GOT3 (cell line): ENCODE measurements around the gene MAPKAPK5.
"Not testable (repeated sequence)": the region's sequence is repeated elsewhere in the genome, so short reads cannot be mapped to it uniquely, and the experiment has no call there.

Source experiments
- DNase-seq: peaks from one replicate; lab custom pipeline; 2025; ENCODE audit warnings: mixed read lengths; lab: John Stamatoyannopoulos, UW

MAPKAPK5 gene

DNA sequence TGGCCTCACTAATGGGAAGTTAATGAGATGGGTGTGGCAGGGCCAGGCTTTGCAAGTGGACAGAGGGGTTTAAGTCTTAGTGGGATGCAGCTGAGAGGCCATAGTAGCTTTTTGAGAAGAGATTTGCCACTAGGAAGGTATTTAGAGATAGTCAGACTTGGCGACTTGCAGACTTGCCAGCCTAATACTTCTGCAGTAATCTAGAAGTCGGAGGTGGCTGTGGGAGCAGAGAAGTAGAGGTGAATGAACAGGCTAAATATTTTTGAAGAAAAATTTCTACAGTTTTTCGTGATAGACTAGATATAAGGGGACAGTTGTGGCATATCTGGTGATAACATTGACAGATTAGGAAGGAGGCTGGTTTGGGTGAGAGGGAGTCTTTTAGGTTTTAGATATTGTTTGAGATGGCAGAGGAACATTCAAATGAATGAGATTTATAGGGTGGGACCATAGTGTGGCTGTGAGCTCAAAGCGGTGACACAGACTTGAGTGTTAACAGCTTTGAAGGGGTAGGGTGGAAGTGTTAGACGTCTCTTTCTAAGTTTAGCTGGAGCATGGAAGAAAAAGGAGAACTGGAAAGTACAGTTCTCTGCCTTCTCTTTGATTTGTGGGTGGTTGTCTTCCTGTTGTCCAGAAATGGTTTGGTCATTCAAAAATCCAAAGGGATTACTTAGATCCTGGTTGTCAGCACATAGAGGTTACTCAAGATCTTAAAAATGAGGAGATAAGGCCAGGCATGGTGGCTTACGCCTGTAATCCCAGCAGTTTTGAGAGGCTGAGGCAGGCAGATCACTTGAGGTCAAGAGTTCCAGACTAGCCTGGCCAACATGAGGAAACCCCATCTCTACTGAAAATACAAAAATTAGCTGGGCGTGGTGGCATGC is 44.9 kb downstream of the MAPKAPK5 start:
- DNase-seq = no peak

DNA sequence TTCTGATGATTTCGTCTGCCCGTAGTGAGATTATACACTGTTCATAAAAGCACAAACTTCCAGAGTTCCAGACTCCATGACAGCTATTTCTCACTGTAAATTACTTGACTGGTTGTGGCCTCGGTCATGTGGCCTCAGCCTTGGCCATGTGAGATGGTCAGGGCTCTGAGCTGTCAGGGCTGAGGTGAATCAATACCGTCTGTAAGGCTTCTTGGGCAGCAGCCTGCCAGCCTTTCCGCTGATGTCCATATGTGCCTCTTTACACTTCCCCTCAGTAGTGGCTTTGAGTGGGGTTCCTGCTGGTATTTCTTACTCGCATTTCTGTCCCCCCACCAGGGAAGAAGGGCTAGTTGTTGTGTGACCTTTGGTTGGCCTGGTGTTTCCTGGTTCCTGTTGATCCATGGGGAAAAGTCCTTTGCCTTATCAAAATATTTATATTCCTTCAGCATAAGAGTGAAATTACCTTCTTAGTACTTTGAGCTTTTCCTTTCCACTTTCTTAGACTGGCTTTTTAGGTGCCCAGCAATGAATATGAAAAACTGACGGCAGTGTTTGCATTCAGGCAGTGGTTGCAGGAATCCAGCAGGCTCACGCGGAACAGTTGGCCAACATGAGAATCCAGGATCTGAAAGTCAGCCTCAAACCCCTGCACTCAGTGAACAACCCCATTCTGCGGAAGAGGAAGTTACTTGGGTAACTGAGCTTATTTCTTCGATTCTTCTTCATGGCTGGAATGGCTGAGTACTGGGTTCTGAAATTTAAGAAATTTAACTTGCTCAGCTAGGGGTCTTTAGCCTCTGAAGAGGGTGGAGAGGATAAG is 46.1 kb downstream of the MAPKAPK5 start:
- DNase-seq = no peak

DNA sequence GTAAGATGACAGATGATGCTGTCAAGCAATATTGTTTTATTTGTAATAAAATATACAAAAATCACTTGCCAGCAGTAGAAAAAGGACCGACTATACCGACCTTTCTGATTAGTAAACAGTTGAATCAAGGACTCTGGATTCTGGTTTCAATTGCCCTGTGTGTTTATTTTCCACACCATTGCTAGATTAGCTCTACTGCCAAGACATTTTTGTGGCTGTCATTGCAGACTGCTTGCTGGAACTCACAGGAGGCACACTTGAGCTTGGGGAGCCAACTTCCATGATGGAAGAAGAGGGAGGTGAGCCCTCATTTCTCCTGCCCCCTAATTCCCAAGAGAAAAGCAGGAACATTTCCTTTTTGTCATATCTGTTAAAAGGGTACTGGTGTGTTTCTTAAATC is 51.3 kb downstream of the MAPKAPK5 start:
- no peak for DNase-seq

- DNase-seq = no peak
Observed at GRCh38 chr12:111894556-111894955, 52.5 kb downstream of the MAPKAPK5 start.

DNA sequence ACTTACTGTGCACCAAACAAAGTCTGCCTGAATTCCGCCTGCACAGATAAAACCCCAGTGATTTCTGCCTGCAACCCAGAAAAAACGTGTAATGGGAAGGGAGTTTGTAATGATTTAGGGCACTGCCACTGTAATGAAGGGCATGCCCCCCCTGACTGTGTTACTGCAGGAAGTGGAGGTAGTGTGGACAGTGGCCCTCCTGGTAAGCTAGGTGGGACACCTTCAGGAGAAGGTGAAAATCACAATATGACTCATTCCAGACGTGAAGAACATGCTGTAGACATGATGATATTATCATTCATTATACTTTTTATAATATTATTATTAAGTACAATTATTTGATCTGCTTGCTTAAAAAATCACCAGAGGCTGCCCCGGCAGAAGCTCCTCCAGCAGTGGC is 59.2 kb downstream of the MAPKAPK5 start:
- DNase-seq = no peak

- DNase-seq = no peak
Observed at GRCh38 chr12:111904446-111904975, 62.5 kb downstream of the MAPKAPK5 start.

GRCh38 chr12:111905502-111905901 is 63.5 kb downstream of the MAPKAPK5 start:
- no peak for DNase-seq

DNA sequence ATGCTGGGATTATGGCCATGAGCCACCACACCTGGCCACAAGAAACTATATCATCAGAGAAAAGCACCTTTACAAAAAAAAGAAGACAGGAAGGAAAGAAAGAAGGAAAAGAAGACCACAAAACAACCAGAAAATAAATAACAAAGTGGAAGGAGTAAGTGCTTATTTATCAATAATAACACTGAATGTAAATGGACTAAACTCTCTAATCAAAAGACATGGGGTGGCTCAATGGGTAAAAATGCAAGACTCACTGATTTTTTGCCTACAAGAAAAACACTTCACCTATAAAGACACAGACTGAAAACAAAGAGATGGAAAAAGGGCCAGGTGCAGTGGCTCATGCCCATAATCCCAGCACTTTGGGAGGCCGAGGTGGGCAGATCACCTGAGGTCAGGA is 65.7 kb downstream of the MAPKAPK5 start:
- no peak for DNase-seq

GRCh38 chr12:111925171-111925570 is 83.1 kb downstream of the MAPKAPK5 start:
- no peak for DNase-seq

DNA sequence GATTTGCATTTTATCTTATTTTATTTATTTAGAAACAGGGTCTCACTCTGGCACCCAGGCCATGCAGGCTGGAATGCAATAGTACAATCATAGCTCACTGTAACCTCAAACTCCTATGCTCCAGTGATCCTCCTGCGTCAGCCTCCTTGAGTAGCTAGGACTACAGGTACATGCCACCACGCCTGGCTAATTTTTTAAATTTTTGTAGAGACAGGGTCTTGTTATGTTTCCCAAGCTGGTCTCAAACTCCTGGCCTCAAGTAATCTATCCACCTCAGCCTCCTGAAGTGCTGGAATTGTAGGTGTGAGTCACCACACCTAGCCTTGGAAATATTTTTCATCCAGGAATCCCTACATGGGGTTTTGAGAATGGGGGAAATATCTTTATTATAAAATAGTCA is 84.6 kb downstream of the MAPKAPK5 start:
- DNase-seq = no peak

DNA sequence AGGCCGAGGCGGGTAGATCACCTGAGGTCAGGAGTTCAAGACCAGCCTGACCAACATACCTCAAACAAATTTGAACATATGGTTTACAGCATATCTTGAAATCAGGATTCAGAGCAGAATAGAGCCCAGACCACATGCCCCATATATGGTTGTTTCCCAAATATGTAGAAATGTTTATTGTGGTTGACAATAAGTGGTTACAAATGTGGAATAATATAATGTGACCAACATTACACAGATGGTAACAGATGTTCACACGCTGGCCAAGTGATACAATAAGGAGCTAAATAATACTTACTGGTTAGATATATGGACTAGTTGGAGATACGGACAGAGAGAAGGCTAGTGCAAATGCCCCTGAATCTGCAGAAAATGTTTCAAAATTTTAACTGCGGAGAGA is 85.3 kb downstream of the MAPKAPK5 start:
- DNase-seq = no peak

DNA sequence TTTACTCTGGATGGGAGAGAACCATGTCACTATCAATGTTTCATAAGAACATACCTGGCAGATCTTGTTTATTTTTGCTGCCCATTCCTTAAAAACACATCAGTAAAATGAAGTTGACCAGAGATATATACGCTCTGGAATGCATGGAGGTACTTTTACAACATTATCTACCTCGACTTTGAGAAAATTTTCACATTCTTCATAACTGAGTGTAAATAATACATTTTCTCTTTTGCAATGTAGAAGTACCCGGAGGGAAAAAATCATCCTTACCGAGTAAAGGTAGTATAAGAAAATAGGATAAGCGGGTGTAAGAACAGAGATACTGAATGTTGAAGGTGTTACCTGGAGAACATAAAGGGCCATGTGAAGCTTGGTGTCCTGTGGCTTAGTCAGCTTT is 90.2 kb downstream of the MAPKAPK5 start:
- no peak for DNase-seq

GRCh38 chr12:111936869-111937268 is 94.8 kb downstream of the MAPKAPK5 start:
- DNase-seq = no peak

- DNase-seq = no peak
Observed at GRCh38 chr12:111937429-111937828, 95.4 kb downstream of the MAPKAPK5 start.

- no peak for DNase-seq
Observed at GRCh38 chr12:111942557-111942956, 100.5 kb downstream of the MAPKAPK5 start.

DNA sequence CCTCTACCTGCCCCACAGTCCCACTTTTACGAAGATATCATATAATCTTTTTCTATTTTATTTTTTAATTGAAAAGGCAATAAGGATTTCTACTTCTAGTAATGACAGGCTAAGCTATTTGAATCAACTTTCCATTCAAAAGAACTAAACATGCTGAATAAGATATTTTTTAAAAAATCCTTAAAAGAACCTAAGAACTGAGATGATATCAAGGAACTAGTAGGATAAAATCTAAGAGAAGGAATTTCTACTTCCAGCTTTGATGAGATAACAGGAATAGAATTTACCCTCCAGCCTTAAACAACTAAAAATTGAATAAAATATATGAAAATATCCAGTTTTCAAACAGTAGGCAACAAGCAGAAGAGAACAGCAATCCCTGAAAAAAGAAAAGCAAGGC is 101.9 kb downstream of the MAPKAPK5 start:
- no peak for DNase-seq

GRCh38 chr12:111950961-111951676 is 109.1 kb downstream of the MAPKAPK5 start:
- not testable (repeated sequence) for DNase-seq
